ENCODE measurements around the gene RPL36.

DNA sequence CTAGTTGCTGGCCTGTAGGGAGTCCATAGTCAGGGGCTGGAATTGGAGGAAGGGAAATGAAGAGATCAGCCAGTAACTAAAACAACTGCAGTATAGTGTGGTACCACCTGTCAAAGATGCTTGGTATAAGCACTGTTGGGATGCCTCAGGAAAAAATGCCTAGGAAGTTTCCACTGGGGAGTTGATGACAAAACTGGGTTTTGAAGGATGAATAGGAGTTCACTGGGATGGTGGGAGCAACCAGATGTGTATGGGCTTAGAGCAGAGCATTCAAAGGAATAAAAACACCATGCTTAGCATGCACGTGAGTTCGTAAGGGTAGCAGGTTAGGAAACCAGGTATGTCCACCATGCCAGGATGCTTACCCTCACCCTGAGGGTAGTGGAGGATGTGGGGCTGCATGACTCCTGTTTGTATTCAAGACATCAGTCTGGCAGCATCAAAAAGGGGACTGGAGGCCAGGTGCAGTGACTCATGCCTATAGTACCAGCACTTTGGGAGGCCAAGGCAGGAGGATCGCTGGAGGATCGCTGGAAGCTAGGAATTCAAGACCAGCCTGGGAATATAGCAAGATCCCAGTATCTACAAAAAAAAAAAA lies 37.5 kb downstream of the RPL36 start:
- TF ChIP-seq CTCF (IDR thresholded peaks at IDR 0.05 in 2 of 3, conservative IDR thresholded peaks at IDR 0.05 in 1 of 3; ENCODE audit: borderline replicate concordance in 1 of 3, insufficient read depth in 1 of 3, low read depth in 2 of 3, low read length in 2 of 3): no peak
- TF ChIP-seq EZH2phosphoT487 (IDR thresholded peaks at IDR 0.05; ENCODE audit: borderline replicate concordance): no peak
- TF ChIP-seq RAD21 (IDR thresholded peaks at IDR 0.05; ENCODE audit: low read depth): no peak
- no peak for TF ChIP-seq SP1 (IDR thresholded peaks at IDR 0.05; ENCODE audit: low read depth)
- TF ChIP-seq CEBPB (IDR thresholded peaks at IDR 0.05; ENCODE audit: low read depth): no peak
- no peak for TF ChIP-seq POLR2AphosphoS5 (IDR thresholded peaks at IDR 0.05; ENCODE audit: low read depth, low read length)
- TF ChIP-seq SIN3A (IDR thresholded peaks at IDR 0.05; ENCODE audit: low read depth): no peak
- no peak for TF ChIP-seq POLR2A (IDR thresholded peaks at IDR 0.05; ENCODE audit: borderline replicate concordance, extremely low read depth, insufficient read depth, insufficient read length)
- no peak for TF ChIP-seq ZNF274 (IDR thresholded peaks at IDR 0.05; ENCODE audit: low read depth, low read length)

Data from HCT116 (cell line).